Mesenchymal stem cell (in vitro differentiated cells and primary cell): Measurements from ENCODE around the gene FADS6.

Experiments used
- DNase-seq: peaks from one replicate; pipeline ENCODE4 v3.0.0-alpha.2; 2013
- H2AFZ ChIP-seq: one replicate; pipeline ENCODE4 v1.6.1; 2013; ENCODE audit warnings: low read depth, mild to moderate bottlenecking, control low read depth, inconsistent platforms, low read length, moderate library complexity
- H2AK5ac ChIP-seq: 2 replicates; pipeline ENCODE4 v1.6.1; 2013; ENCODE audit warnings: low read length, moderate library complexity, mild to moderate bottlenecking, inconsistent platforms; ENCODE audit not compliant: severe bottlenecking
- H2BK120ac ChIP-seq: one replicate; pipeline ENCODE4 v1.6.1; 2013; ENCODE audit warnings: low read depth, mild to moderate bottlenecking, inconsistent platforms, low read length, moderate library complexity
- H2BK12ac ChIP-seq, 2 experiments: one replicate each; pipeline ENCODE4 v1.6.1; 2013; ENCODE audit warnings: inconsistent platforms in 2 of 2, low read length in 2 of 2, mild to moderate bottlenecking in 2 of 2, moderate library complexity in 2 of 2, control low read depth in 1 of 2
- H2BK15ac ChIP-seq: one replicate; pipeline ENCODE4 v1.6.1; 2013; ENCODE audit warnings: mild to moderate bottlenecking, low read depth, inconsistent platforms; ENCODE audit not compliant: poor library complexity, severe bottlenecking
- H2BK5ac ChIP-seq: 2 replicates; pipeline ENCODE4 v1.6.1; 2013; ENCODE audit warnings: low read depth, mild to moderate bottlenecking, low read length, control low read depth, inconsistent platforms; ENCODE audit not compliant: poor library complexity, severe bottlenecking
- H3K14ac ChIP-seq, 2 experiments: one replicate each; pipeline ENCODE4 v1.6.1; 2013; ENCODE audit warnings: inconsistent platforms in 2 of 2, low read length in 2 of 2, control low read depth in 1 of 2, mild to moderate bottlenecking in 1 of 2, moderate library complexity in 1 of 2
- H3K18ac ChIP-seq, 2 experiments: one replicate each; pipeline ENCODE4 v1.6.1; 2013; ENCODE audit warnings: inconsistent platforms in 2 of 2, low read length in 2 of 2, control low read depth in 1 of 2, low read depth in 1 of 2, mild to moderate bottlenecking in 1 of 2
- H3K23ac ChIP-seq, 2 experiments: one replicate each; pipeline ENCODE4 v1.6.1; 2013; ENCODE audit warnings: inconsistent platforms in 2 of 2, low read length in 2 of 2, mild to moderate bottlenecking in 2 of 2, moderate library complexity in 2 of 2, control low read depth in 1 of 2
- H3K27ac ChIP-seq: 2 replicates; pipeline ENCODE4 v1.5.1; 2013; ENCODE audit warnings: mild to moderate bottlenecking, moderate library complexity, low read length, control low read depth, inconsistent platforms; ENCODE audit not compliant: poor library complexity, severe bottlenecking
- H3K27me3 ChIP-seq, 2 experiments: 2 replicates each; pipeline versions ENCODE4 v1.6.1 to v1.7.0; 2013; ENCODE audit warnings: low read length in 2 of 2, mild to moderate bottlenecking in 2 of 2, moderate library complexity in 2 of 2, control low read depth in 1 of 2, inconsistent platforms in 1 of 2; ENCODE audit not compliant: control insufficient read depth in 1 of 2, insufficient read depth in 1 of 2
- H3K36me3 ChIP-seq, 2 experiments: 2 replicates each; pipeline versions ENCODE4 v1.6.1 to v1.7.0; 2013; ENCODE audit warnings: low read length in 2 of 2, control low read depth in 1 of 2, inconsistent platforms in 1 of 2, low read depth in 1 of 2, mild to moderate bottlenecking in 1 of 2; ENCODE audit not compliant: insufficient read depth in 2 of 2, control insufficient read depth in 1 of 2
- H3K4ac ChIP-seq, 2 experiments: one replicate each; pipeline ENCODE4 v1.6.1; 2013; ENCODE audit warnings: inconsistent platforms in 2 of 2, low read length in 2 of 2, mild to moderate bottlenecking in 2 of 2, moderate library complexity in 2 of 2, control low read depth in 1 of 2, low read depth in 1 of 2
- H3K4me1 ChIP-seq: 2 replicates; pipeline ENCODE4 v1.6.1; 2013; ENCODE audit warnings: low read depth, low read length, control low read depth; ENCODE audit not compliant: control insufficient read depth, insufficient read depth
- H3K4me2 ChIP-seq: 2 replicates; pipeline ENCODE4 v1.6.1; 2013; ENCODE audit warnings: low read length, mild to moderate bottlenecking, inconsistent platforms; ENCODE audit not compliant: poor library complexity, severe bottlenecking
- H3K4me3 ChIP-seq, 2 experiments: 2 replicates each; pipeline versions ENCODE4 v1.5.1 to v1.7.0; 2013; ENCODE audit warnings: low read length in 2 of 2, mild to moderate bottlenecking in 2 of 2, control low read depth in 1 of 2, low read depth in 1 of 2; ENCODE audit not compliant: insufficient read depth in 1 of 2
- H3K79me1 ChIP-seq: replicated peaks from 2 replicates; pipeline ENCODE4 v1.6.1; 2013; ENCODE audit warnings: mild to moderate bottlenecking, control low read depth, low read length, inconsistent platforms; ENCODE audit not compliant: poor library complexity, severe bottlenecking
- H3K9ac ChIP-seq: 2 replicates; pipeline ENCODE4 v1.7.0; 2013; ENCODE audit warnings: mild to moderate bottlenecking, low read length, moderate library complexity
- H3K9me3 ChIP-seq: 2 replicates; pipeline ENCODE4 v1.7.0; 2013; ENCODE audit warnings: mild to moderate bottlenecking, low read length; ENCODE audit not compliant: control insufficient read depth
- H4K8ac ChIP-seq: one replicate; pipeline ENCODE4 v1.6.1; 2013; ENCODE audit warnings: inconsistent platforms, mild to moderate bottlenecking, low read length, moderate library complexity
- H4K91ac ChIP-seq: one replicate; pipeline ENCODE4 v1.6.1; 2013; ENCODE audit warnings: mild to moderate bottlenecking, low read length, inconsistent platforms
- WGBS: methylation state at CpG from one replicate; pipeline ENCODE4 v1.1.7; 2013; ENCODE audit warnings: mixed read lengths; 5-methylcytosine and 5-hydroxymethylcytosine counted together

The FADS6 gene

GRCh38 chr17:74866198-74866835, 27.1 kb downstream of the FADS6 start:
- H3K23ac ChIP-seq = no peak overlapping the region
- H3K4me3 ChIP-seq = no peak overlapping the region
- H4K91ac ChIP-seq = no peak overlapping the region
- H2BK15ac ChIP-seq = no peak overlapping the region
- no peak for DNase-seq
- H4K8ac ChIP-seq = no peak overlapping the region
- no peak overlapping the region for H3K9ac ChIP-seq
- no peaks in the 10 kb centered on the region for H3K9me3 ChIP-seq
- peaks cover 12% of the 10 kb centered on the region for H3K79me1 ChIP-seq
- no peak overlapping the region for H3K4ac ChIP-seq
- H3K27me3 ChIP-seq = peaks cover 7% of the 10 kb centered on the region in 2 experiments
- H2AK5ac ChIP-seq = no peak overlapping the region
- WGBS = 80% methylated on average over 19 of the region's 19 CpGs
- H2AFZ ChIP-seq = no peak overlapping the region
- no peak overlapping the region for H3K14ac ChIP-seq
- peaks cover 47% of the 10 kb centered on the region for H3K4me1 ChIP-seq
- no peak overlapping the region for H2BK12ac ChIP-seq
- no peak overlapping the region for H2BK5ac ChIP-seq
- H3K4me2 ChIP-seq = no peak overlapping the region
- no peak overlapping the region for H3K18ac ChIP-seq
- no peak overlapping the region for H3K27ac ChIP-seq
- no peak overlapping the region for H2BK120ac ChIP-seq
- H3K36me3 ChIP-seq = peaks cover 25 to 50% of the 10 kb centered on the region in 2 experiments

- H3K4me3 ChIP-seq = no peak overlapping the region
- H3K4me2 ChIP-seq = no peak overlapping the region
- no peak overlapping the region for H3K14ac ChIP-seq
- H3K27ac ChIP-seq = no peak overlapping the region
- no peak overlapping the region for H3K4ac ChIP-seq
- H3K27me3 ChIP-seq = peaks cover 12 to 13% of the 10 kb centered on the region in 2 experiments
- no peak overlapping the region for H3K23ac ChIP-seq
- H3K18ac ChIP-seq = no peak overlapping the region
- no peak overlapping the region for H2BK12ac ChIP-seq
- no peaks in the 10 kb centered on the region for H3K9me3 ChIP-seq
- no peak overlapping the region for H2AK5ac ChIP-seq
- peaks cover 47% of the 10 kb centered on the region for H3K4me1 ChIP-seq
- 81% methylated on average over 16 of the region's 19 CpGs for WGBS
- no peak overlapping the region for H2BK5ac ChIP-seq
- no peak overlapping the region for H2AFZ ChIP-seq
- H3K9ac ChIP-seq = peak overlapping the region; percentile 3
- H2BK15ac ChIP-seq = no peak overlapping the region
- peaks cover 8% of the 10 kb centered on the region for H3K79me1 ChIP-seq
- no peak for DNase-seq
- H3K36me3 ChIP-seq = peaks cover 25 to 50% of the 10 kb centered on the region in 2 experiments
- no peak overlapping the region for H4K8ac ChIP-seq
- no peak overlapping the region for H2BK120ac ChIP-seq
- no peak overlapping the region for H4K91ac ChIP-seq
Observed at GRCh38 chr17:74865504-74866197, 27.8 kb downstream of the FADS6 start.

DNA sequence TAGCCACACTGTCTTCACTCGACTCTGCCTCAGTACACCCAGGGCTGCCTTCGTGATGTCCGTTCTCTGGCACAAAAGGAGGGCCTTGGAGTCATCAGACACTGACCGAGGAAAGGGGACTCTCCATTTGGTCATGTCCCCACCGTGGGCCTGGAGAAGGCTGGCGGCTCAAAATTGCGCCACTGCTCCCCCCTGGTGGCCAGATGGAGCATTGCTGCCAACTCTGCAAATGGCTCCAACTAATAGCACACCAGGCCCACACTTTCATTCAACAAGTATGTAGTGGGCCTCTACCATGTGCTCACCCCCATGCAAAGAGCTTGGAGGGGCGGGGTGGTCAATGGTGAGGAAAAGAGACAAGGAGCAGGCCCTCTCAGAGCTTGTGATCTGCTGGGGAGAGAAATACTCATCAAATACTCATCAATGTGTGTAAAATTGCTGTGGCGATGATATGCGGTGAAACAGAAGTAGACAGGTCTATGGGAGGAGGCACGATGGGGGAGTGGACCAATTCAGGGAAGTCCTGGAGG, 28.5 kb downstream of the FADS6 start:
- peak overlapping the region; percentile 9 for H4K91ac ChIP-seq
- no peak overlapping the region for H2AFZ ChIP-seq
- H3K14ac ChIP-seq = no peak overlapping the region
- peaks cover 24 to 49% of the 10 kb centered on the region in 2 experiments for H3K36me3 ChIP-seq
- no peak overlapping the region for H3K4me2 ChIP-seq
- H3K4me3 ChIP-seq = no peak overlapping the region
- peak overlapping the region in 1 of 2 experiments; percentile 6 for H2BK12ac ChIP-seq
- no peak overlapping the region for H4K8ac ChIP-seq
- 42% methylated on average over 11 of the region's 11 CpGs for WGBS
- peaks cover 19 to 21% of the 10 kb centered on the region in 2 experiments for H3K27me3 ChIP-seq
- peak overlapping the region; percentile 3 for H3K9ac ChIP-seq
- peaks cover 8% of the 10 kb centered on the region for H3K79me1 ChIP-seq
- no peak overlapping the region for H2BK120ac ChIP-seq
- H3K18ac ChIP-seq = no peak overlapping the region
- no peak overlapping the region for H2AK5ac ChIP-seq
- H3K4me1 ChIP-seq = peaks cover 52% of the 10 kb centered on the region
- H2BK15ac ChIP-seq = no peak overlapping the region
- no peak overlapping the region for H3K4ac ChIP-seq
- H2BK5ac ChIP-seq = no peak overlapping the region
- H3K27ac ChIP-seq = no peak overlapping the region
- no peak overlapping the region for H3K23ac ChIP-seq
- no peaks in the 10 kb centered on the region for H3K9me3 ChIP-seq
- DNase-seq = peak; percentile 68

- Histone ChIP-seq H3K14ac (no peak overlapping the region), H3K36me3 (peaks cover 21 to 45% of the 10 kb centered on the region in 2 experiments), H3K4ac (no peak overlapping the region), H3K9ac (no peak overlapping the region), H2AFZ (no peak overlapping the region), H3K4me3 (no peak overlapping the region), H2BK120ac (no peak overlapping the region), H3K9me3 (no peaks in the 10 kb centered on the region), H2BK15ac (no peak overlapping the region), H3K4me1 (peaks cover 53% of the 10 kb centered on the region), H3K18ac (no peak overlapping the region), H2BK12ac (peak overlapping the region in 1 of 2 experiments; percentile 6), H2BK5ac (no peak overlapping the region), H3K23ac (no peak overlapping the region), H4K8ac (no peak overlapping the region), H3K27ac (no peak overlapping the region), H4K91ac (peak overlapping the region; percentile 9), H3K27me3 (peaks cover 21 to 23% of the 10 kb centered on the region in 2 experiments), H3K4me2 (no peak overlapping the region), H2AK5ac (no peak overlapping the region), H3K79me1 (peaks cover 8% of the 10 kb centered on the region)
- 96% methylated on average over 15 of the region's 15 CpGs for WGBS
- no peak for DNase-seq
Observed at GRCh38 chr17:74864297-74864865, 29.1 kb downstream of the FADS6 start.
